ENCODE measurements around the gene ZNHIT6. TPM values are rescaled to one million over a fixed set of nuclear protein-coding genes. Genes with fewer than 3 reads are reported as not detected.
A peak's percentile ranks its signal among the peaks of the same experiment; 100 is the strongest.
"Not testable (repeated sequence)": the region's sequence is repeated elsewhere in the genome, so short reads cannot be mapped to it uniquely, and the experiment has no call there.

ZNHIT6 gene, protein sequence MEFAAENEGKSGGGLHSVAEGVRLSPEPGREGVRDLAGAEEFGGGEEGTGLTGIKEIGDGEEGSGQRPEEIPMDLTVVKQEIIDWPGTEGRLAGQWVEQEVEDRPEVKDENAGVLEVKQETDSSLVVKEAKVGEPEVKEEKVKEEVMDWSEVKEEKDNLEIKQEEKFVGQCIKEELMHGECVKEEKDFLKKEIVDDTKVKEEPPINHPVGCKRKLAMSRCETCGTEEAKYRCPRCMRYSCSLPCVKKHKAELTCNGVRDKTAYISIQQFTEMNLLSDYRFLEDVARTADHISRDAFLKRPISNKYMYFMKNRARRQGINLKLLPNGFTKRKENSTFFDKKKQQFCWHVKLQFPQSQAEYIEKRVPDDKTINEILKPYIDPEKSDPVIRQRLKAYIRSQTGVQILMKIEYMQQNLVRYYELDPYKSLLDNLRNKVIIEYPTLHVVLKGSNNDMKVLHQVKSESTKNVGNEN
- 30.7 TPM for total RNA-seq

DNA sequence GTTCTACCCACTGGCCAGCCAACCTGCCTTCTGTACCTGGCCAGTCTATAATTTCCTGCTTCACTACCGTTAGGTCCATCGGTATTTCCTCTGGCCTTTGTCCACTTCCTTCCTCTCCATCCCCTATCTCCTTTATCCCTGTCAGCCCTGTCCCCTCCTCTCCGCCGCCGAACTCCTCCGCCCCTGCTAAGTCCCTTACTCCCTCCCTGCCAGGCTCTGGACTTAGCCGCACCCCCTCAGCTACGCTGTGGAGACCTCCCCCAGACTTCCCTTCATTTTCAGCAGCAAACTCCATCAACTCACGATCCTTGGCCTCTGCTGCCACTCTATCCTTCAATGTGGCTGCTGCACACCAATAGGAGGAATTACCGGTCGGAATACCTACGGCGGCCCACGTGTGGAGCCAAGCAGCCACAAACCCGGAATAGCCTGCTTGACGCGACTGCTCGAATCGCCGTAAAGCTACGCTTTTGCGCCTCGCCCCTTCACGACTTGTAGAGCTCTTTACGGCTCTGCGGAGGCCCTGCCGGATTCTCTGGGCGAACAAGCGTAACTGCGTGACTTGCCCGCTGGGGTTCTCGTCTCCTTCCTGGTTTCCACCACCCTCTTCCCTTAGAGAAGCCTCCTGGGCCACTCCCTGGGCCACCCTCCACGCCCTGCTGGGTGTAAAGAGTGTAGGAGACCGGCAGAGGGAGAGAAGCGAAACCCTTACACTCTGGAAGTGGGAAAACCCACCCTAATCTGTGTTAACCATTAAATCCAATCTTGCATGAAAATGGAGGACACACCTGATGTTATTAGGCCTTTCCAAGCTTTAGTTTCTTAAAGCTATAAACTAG is at the start of gene ZNHIT6:
Gene ZNHIT6 (minus strand): TSS at position 444 of the 839 bp plus-strand sequence. CDS start 149 bp downstream, at position 295.
- DNase-seq (ENCODE audit: low spot score): peak; percentile 94

DNA sequence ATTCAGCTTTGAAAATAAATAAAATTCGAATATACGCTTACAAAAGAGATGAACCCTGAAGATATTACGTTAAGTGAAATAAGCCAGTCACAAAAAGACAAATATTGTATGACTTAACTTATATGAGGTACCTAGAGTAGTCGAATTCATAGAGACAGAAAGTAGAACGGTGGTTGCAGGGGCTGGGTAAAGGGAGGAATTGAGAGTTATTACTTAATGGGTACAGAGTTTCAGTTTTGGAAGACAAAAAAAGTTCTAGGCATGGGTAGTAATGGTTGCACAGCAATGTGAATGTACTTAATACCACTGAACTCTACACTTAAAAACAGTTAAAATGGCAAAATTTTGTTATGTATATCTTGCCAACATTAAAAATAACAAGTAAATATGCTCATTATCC is 48.6 kb upstream of the ZNHIT6 start:
- no peak for DNase-seq (ENCODE audit: low spot score)

DNA sequence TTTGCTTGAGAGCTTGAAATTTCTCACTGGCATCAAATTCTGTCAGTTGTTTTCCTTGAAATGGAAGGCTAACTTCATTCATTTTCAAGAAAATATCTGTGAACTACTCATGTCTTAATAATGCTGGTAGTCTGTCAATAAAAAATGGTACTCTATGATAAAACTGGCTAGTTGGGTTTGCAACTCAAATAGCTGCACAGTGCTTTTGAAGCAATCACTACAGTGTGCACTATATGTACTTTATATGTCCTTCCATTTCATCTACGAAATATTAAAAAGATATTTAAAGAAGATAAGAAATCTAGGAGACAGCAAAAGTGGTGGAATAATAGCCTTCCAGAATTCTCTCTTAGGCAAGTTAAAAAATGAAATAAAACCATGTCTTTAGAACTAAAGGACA is 39.9 kb upstream of the ZNHIT6 start:
- no peak for DNase-seq (ENCODE audit: low spot score)

GRCh38 chr1:85746777-85747176 is 38.5 kb upstream of the ZNHIT6 start:
- DNase-seq (ENCODE audit: low spot score): no peak

GRCh38 chr1:85743814-85744213 is 35.6 kb upstream of the ZNHIT6 start:
- no peak for DNase-seq (ENCODE audit: low spot score)

GRCh38 chr1:85734931-85735330 is 26.7 kb upstream of the ZNHIT6 start:
- no peak for DNase-seq (ENCODE audit: low spot score)

GRCh38 chr1:85718678-85719340 is 10.6 kb upstream of the ZNHIT6 start:
- DNase-seq (ENCODE audit: low spot score): no peak

GRCh38 chr1:85714418-85715114 is 6.3 kb upstream of the ZNHIT6 start:
- DNase-seq (ENCODE audit: low spot score): not testable (repeated sequence)

GRCh38 chr1:85708829-85709227 is 595 bp upstream of the ZNHIT6 start:
- no peak for DNase-seq (ENCODE audit: low spot score)

- no peak for DNase-seq (ENCODE audit: low spot score)
Measured at GRCh38 chr1:85707267-85707989, 805 bp downstream of the ZNHIT6 start.

DNA sequence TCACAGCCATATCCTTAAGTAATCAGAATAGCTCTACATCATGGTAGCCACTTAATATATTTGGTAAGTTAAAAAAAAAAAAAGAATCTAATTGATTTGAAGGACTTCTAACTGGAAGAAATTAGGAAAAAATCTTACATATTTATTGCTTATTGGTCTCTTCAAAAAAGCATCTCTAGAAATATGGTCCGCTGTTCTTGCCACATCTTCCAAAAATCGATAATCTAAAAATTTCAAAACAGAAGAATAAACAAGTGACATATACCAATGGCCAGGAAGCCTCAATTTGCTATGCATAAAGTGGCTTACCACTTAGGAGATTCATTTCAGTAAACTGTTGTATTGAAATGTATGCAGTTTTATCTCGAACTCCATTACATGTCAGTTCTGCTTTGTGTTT is 2.3 kb downstream of the ZNHIT6 start:
- DNase-seq (ENCODE audit: low spot score): no peak

GRCh38 chr1:85700422-85700821 is 7.8 kb downstream of the ZNHIT6 start:
- no peak for DNase-seq (ENCODE audit: low spot score)

- DNase-seq (ENCODE audit: low spot score): no peak
Measured at GRCh38 chr1:85697895-85698294, 10.3 kb downstream of the ZNHIT6 start.

DNA sequence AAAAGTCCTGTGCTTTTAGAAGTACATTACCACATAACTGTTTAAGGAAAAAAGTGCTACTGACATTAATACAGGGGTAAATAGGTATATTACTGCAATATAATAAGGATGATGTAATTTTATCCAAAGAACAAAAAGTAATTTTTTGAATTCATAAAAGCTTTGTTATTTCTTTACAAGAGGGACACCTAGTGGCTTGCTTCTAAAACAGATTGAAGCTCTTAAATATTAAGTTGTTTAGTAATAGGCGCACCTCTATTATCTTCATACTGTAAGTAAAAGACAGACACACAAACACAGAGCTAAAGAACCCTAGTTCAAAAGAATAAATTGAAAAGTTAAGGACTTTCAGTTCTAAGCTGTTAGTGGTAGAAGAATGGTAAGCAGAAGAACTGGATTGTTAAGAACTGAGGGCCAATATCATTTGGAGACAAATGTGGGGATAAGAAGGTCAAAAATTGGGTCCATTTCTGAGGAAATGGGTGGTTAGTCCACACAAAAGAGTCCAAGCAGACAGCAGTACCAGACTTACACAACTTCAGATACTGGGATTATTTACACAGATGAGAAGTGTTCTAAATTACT is 15.4 kb downstream of the ZNHIT6 start:
- no peak for DNase-seq (ENCODE audit: low spot score)

DNA sequence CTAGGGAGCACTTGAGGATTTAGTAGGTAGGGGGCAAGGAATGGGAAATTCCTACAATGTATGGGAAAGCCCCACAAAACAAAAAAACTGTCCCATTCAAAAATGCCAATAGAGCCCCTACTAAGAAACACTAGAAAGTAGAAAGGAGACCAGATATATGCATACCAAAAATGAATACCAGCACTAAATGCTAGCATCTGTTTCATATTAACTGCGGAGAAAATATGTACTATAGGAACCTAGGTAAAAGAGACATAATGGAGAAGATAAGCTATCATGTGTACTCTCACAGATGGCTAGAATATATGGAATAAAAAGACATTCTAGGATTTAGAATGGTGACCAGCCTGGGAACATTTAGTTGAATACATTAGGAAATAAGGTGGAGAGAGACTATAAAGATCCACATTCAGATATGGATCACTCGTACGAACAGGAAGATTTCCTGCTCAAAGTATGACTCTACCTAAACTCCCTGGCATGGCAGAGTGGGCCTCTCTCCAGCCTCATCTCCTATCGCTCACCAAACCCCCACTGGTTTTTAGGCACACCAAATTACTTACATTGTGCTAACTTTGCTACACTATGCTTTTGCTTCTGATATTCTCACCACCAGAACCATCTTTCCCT is 18.3 kb downstream of the ZNHIT6 start:
- DNase-seq (ENCODE audit: low spot score): no peak

- no peak for DNase-seq (ENCODE audit: low spot score)
Measured at GRCh38 chr1:85683292-85684025, 24.8 kb downstream of the ZNHIT6 start.

GRCh38 chr1:85681087-85681486 is 27.1 kb downstream of the ZNHIT6 start:
- DNase-seq (ENCODE audit: low spot score): no peak

GRCh38 chr1:85678193-85678592 is 30.0 kb downstream of the ZNHIT6 start:
- DNase-seq (ENCODE audit: low spot score): no peak

GRCh38 chr1:85677656-85678055 is 30.6 kb downstream of the ZNHIT6 start:
- DNase-seq (ENCODE audit: low spot score): no peak

Data from ureter (tissue), 1 donor.